ENCODE data around the gene INSRR. TPM values are rescaled to one million over a fixed set of nuclear protein-coding genes. Genes with fewer than 3 reads are reported as not detected.

Gene INSRR
- total and polyA plus RNA-seq, 2 of the 8 experiments (the other 6 are each of a cell fraction or from before 2014, with no cell fraction given), result 0.02 TPM; not detected in 1

GRCh38 chr1:156852418-156852874, 6.5 kb downstream of the INSRR start:
- H4K5ac ChIP-seq (ENCODE audit: insufficient read length, low read depth, low read length), result no peak overlapping the region
- no peak overlapping the region for H3K4me2 ChIP-seq (ENCODE audit: insufficient read depth in 1 of 2, low read depth in 2 of 2, low read length in 2 of 2)
- no peak overlapping the region for H3K23ac ChIP-seq (ENCODE audit: insufficient read length)
- no peak overlapping the region for H3K4ac ChIP-seq (replicated peaks; ENCODE audit: insufficient read length, low read depth, low read length)
- H3K14ac ChIP-seq (ENCODE audit: insufficient read length), result no peak overlapping the region
- no peak overlapping the region for H2BK20ac ChIP-seq (ENCODE audit: low read length)
- H3K4me3 ChIP-seq (ENCODE audit: extremely low read depth in 1 of 4, insufficient read depth in 2 of 4, low read depth in 3 of 4, low read length in 4 of 4), result no peak overlapping the region
- H3K79me2 ChIP-seq (ENCODE audit: control insufficient read depth in 1 of 2, insufficient read depth in 2 of 2, low read length in 2 of 2), result no peaks in the 10 kb centered on the region
- H2AFZ ChIP-seq (ENCODE audit: low read length), result no peak overlapping the region
- H4K20me1 ChIP-seq (replicated peaks in 1 of 2; ENCODE audit: control insufficient read depth in 1 of 2, insufficient read depth in 2 of 2, low read length in 2 of 2), result peaks cover 0 to 5% of the 10 kb centered on the region in 2 experiments
- TF ChIP-seq RFX5 (IDR thresholded peaks at IDR 0.05; ENCODE audit: borderline replicate concordance, low read depth, low read length) (no peak), POLR2A (IDR thresholded peaks at IDR 0.05; ENCODE audit: control extremely low read depth in 1 of 2, low read depth in 2 of 2, low read length in 2 of 2) (no peak), KDM4A (IDR thresholded peaks at IDR 0.05; ENCODE audit: low read depth, low read length, severe bottlenecking) (no peak), RNF2 (IDR thresholded peaks at IDR 0.05; ENCODE audit: borderline replicate concordance, low read depth, low read length, missing control alignments, poor library complexity, severe bottlenecking) (no peak), SRF (IDR thresholded peaks at IDR 0.05; ENCODE audit: low read depth, low read length) (no peak), ASH2L (IDR thresholded peaks at IDR 0.05; ENCODE audit: low read length) (no peak), CBX8 (IDR thresholded peaks at IDR 0.05; ENCODE audit: borderline replicate concordance, low read depth, low read length) (no peak), JUND (IDR thresholded peaks at IDR 0.05; ENCODE audit: low read length) (no peak)
- no peak overlapping the region for H3K18ac ChIP-seq (ENCODE audit: extremely low read depth, low read length)
- no peaks in the 10 kb centered on the region for H3K9me3 ChIP-seq (ENCODE audit: insufficient read depth in 2 of 2, low read depth in 1 of 2, low read length in 1 of 2)
- no peaks in the 10 kb centered on the region for H3K79me1 ChIP-seq (ENCODE audit: low read depth, low read length)
- ChIA-PET POLR2A (ENCODE audit: partially characterized antibody) (interaction anchor here (0.7 to 1.3 kb wide), 4 partner anchors 8 to 159 kb away, joined by 3 read pairs; no protein-coding TSS in a partner anchor), CTCF (ENCODE audit: partially characterized antibody) (interaction anchor here (0.7 to 25.2 kb wide), 12 partner anchors 9 to 225 kb away, joined by 3 to 719 read pairs (median 8); partner anchors contain the start of genes INSRR, NTRK1 and PEAR1)
- WGBS, 2 experiments (ENCODE audit: extremely low coverage in 1 of 2, insufficient coverage in 1 of 2, insufficient read length in 1 of 2, insufficient replicate concordance in 2 of 2, low coverage in 1 of 2, low lambda C conversion rate in 2 of 2, missing lambda C conversion rate in 1 of 2), result 64% methylated on average over 9 of the region's 9 CpGs; no CpG with 5 or more reads in 1 of the 2 experiments
- H2AK5ac ChIP-seq (ENCODE audit: low read depth, low read length), result no peak overlapping the region
- no peak overlapping the region for H4K91ac ChIP-seq (replicated peaks; ENCODE audit: insufficient read length, low read length)
- peaks cover 28 to 78% (median 48%) of the 10 kb centered on the region in 4 experiments for H3K27me3 ChIP-seq (replicated peaks in 1 of 4; ENCODE audit: control insufficient read depth in 3 of 4, extremely low read depth in 1 of 4, insufficient read depth in 3 of 4, low read length in 3 of 4)
- FAIRE-seq (no peak), DNase-seq (ENCODE audit: low read depth in 1 of 2, low spot score in 2 of 2) (no peak)
- no peak overlapping the region for H2BK5ac ChIP-seq (ENCODE audit: low read depth, low read length)
- H2BK120ac ChIP-seq (replicated peaks; ENCODE audit: low read depth, low read length), result no peak overlapping the region
- H2BK15ac ChIP-seq (ENCODE audit: low read length), result no peak overlapping the region
- peaks cover 0 to 16% (median 2%) of the 10 kb centered on the region in 4 experiments; a peak in 5 of 7 replicates for H3K4me1 ChIP-seq (replicated peaks in 1 of 4; ENCODE audit: control insufficient read depth in 3 of 4, insufficient read depth in 4 of 4, low read length in 3 of 4)
- H3K23me2 ChIP-seq (ENCODE audit: low read depth, low read length), result peaks cover 6% of the 10 kb centered on the region
- no peak overlapping the region for H3K27ac ChIP-seq (ENCODE audit: low read depth, low read length)
- no peak overlapping the region for H2BK12ac ChIP-seq (ENCODE audit: low read depth, low read length)
- H3K56ac ChIP-seq (replicated peaks; ENCODE audit: insufficient read length, low read depth, low read length), result no peak overlapping the region
- H4K8ac ChIP-seq (ENCODE audit: extremely low read depth, insufficient read depth, low read length), result no peak overlapping the region
- no peaks in the 10 kb centered on the region for H3K36me3 ChIP-seq (ENCODE audit: control insufficient read depth in 2 of 4, insufficient read depth in 4 of 4, low read length in 3 of 4)
- H3K9ac ChIP-seq (replicated peaks in 1 of 4; ENCODE audit: extremely low read depth in 1 of 4, low read depth in 3 of 4, low read length in 3 of 4), result no peak overlapping the region
